HepG2 (cell line): Measurements from ENCODE around the gene OCSTAMP. TPM values are rescaled to one million over a fixed set of nuclear protein-coding genes. Genes with fewer than 3 reads are reported as not detected.

ENCODE experiments used
- ATF2 ChIP-seq: sonication (generic); formaldehyde crosslinking; IDR thresholded peaks from 2 replicates; pipeline ENCODE4 v1.4.0; 2020; ENCODE audit warnings: missing genetic modification reagents
- CBX5 ChIP-seq: sonication (generic); formaldehyde crosslinking; IDR thresholded peaks from 2 replicates; pipeline ENCODE4 v1.4.0; 2020; ENCODE audit warnings: missing genetic modification reagents, borderline replicate concordance
- CCAR2 ChIP-seq: fragments of 200-400 bp; formaldehyde crosslinking; optimal IDR thresholded peaks from 2 replicates; pipeline ENCODE3; 2018; ENCODE audit warnings: low read depth, mild to moderate bottlenecking, low read length, moderate library complexity
- FOXC1 ChIP-seq: sonication (generic); formaldehyde crosslinking; IDR thresholded peaks from 2 replicates; pipeline ENCODE4 v1.8.0; 2022; ENCODE audit warnings: mild to moderate bottlenecking, missing genetic modification reagents, borderline replicate concordance
- IKZF1 ChIP-seq: fragments of 450-650 bp; IDR thresholded peaks from 2 replicates; pipeline ENCODE4 v1.7.1; 2016
- IRF2 ChIP-seq: IDR thresholded peaks from 2 replicates; pipeline ENCODE4 v1.6.1; 2018; ENCODE audit warnings: missing genetic modification reagents, missing compliant biosample characterization
- KAT7 ChIP-seq: IDR thresholded peaks from 2 replicates; pipeline ENCODE4 v1.6.1; 2018; ENCODE audit warnings: borderline replicate concordance, missing compliant biosample characterization
- NR2F1 ChIP-seq, 2 experiments: fragments of 450-650 bp in 1 of 2; formaldehyde crosslinking in 1 of 2; IDR thresholded peaks; 2 replicates each; pipeline versions ENCODE4 v1.5.0 to v1.6.1; 2016 to 2020; ENCODE audit warnings: mild to moderate bottlenecking in 1 of 2, missing compliant biosample characterization in 1 of 2, missing genetic modification reagents in 1 of 2, moderate library complexity in 1 of 2
- RBFOX2 ChIP-seq: fragments of 200-400 bp; formaldehyde crosslinking; IDR thresholded peaks from 2 replicates; pipeline ENCODE4 v1.6.1; 2017; ENCODE audit warnings: low read depth, mild to moderate bottlenecking, low read length
- SMAD3 ChIP-seq: sonication (generic); formaldehyde crosslinking; IDR thresholded peaks from 2 replicates; pipeline ENCODE4 v1.4.0; 2020; ENCODE audit warnings: missing genetic modification reagents
- SRSF4 ChIP-seq: fragments of 200-400 bp; formaldehyde crosslinking; IDR thresholded peaks from one replicate; pipeline ENCODE4 v1.6.1; 2018; ENCODE audit warnings: mild to moderate bottlenecking, low read depth, low read length, moderate library complexity; ENCODE audit not compliant: poor library complexity, severe bottlenecking
- TARDBP ChIP-seq: sonication (generic); formaldehyde crosslinking; IDR thresholded peaks from 2 replicates; pipeline ENCODE4 v1.8.0; 2022; ENCODE audit warnings: mild to moderate bottlenecking, missing genetic modification reagents
- THYN1 ChIP-seq: sonication (generic); formaldehyde crosslinking; IDR thresholded peaks from 2 replicates; pipeline ENCODE4 v1.8.1; 2023; ENCODE audit warnings: low read depth, mild to moderate bottlenecking, moderate library complexity, missing genetic modification reagents, borderline replicate concordance
- YY1 ChIP-seq: IDR thresholded peaks from 2 replicates; pipeline ENCODE4 v1.6.1; 2011; ENCODE audit warnings: low read length, low read depth, moderate library complexity, mild to moderate bottlenecking; ENCODE audit not compliant: insufficient read depth, insufficient replicate concordance
- ZNF253 ChIP-seq: sonication (generic); formaldehyde crosslinking; IDR thresholded peaks from 2 replicates; pipeline ENCODE4 v1.8.0; 2022; ENCODE audit warnings: mild to moderate bottlenecking, missing genetic modification reagents, borderline replicate concordance
- ZNF296 ChIP-seq: sonication (generic); formaldehyde crosslinking; conservative IDR thresholded peaks from 2 replicates; pipeline ENCODE4 v1.5.0; 2020; ENCODE audit warnings: mild to moderate bottlenecking, missing genetic modification reagents
- ZNF317 ChIP-seq: sonication (generic); formaldehyde crosslinking; IDR thresholded peaks from 2 replicates; pipeline ENCODE4 v1.5.0; 2020; ENCODE audit warnings: mild to moderate bottlenecking, missing genetic modification reagents
- ZNF451 ChIP-seq: sonication (generic); formaldehyde crosslinking; IDR thresholded peaks from 2 replicates; pipeline ENCODE4 v1.5.0; 2020; ENCODE audit warnings: mild to moderate bottlenecking, missing genetic modification reagents
- ZNF543 ChIP-seq: sonication (generic); formaldehyde crosslinking; IDR thresholded peaks from 2 replicates; pipeline ENCODE4 v1.4.0; 2020; ENCODE audit warnings: mild to moderate bottlenecking, missing genetic modification reagents
- ZNF580 ChIP-seq: IDR thresholded peaks from 2 replicates; pipeline ENCODE4 v1.6.1; 2016; ENCODE audit warnings: low read depth, borderline replicate concordance
- ZNF7 ChIP-seq: IDR thresholded peaks from 2 replicates; pipeline ENCODE4 v1.6.1; 2016; ENCODE audit warnings: missing biosample characterization, missing genetic modification reagents
- ZNF891 ChIP-seq: sonication (generic); formaldehyde crosslinking; IDR thresholded peaks from 2 replicates; pipeline ENCODE4 v1.5.0; 2020; ENCODE audit warnings: mild to moderate bottlenecking, missing genetic modification reagents
- ZUFSP ChIP-seq: sonication (generic); formaldehyde crosslinking; IDR thresholded peaks from 2 replicates; pipeline ENCODE4 v1.9.0; 2021; ENCODE audit warnings: missing genetic modification reagents, mild to moderate bottlenecking, borderline replicate concordance
- polyA plus RNA-seq, 8 experiments: library from polyadenylated mRNA; depleted of rRNA in 3 of 8; stranded (reverse) in 7 of 8; unstranded in 1 of 8; fragments of >200 nt; fragmentation: Illumina TruSeq in 4 of 8; extraction: Trizol in 4 of 8; gene quantifications; 2 replicates each; pipeline versions ENCODE4 v1.2.1 to v1.2.3, GENCODE V29; 2011 to 2016; ENCODE audit warnings: low read depth in 4 of 8, missing spikeins in 1 of 8, mixed read lengths in 1 of 8; ENCODE audit not compliant: insufficient read depth in 1 of 8
- total RNA-seq, 5 experiments: library from RNA; depleted of rRNA; stranded (reverse); fragments of >200 nt; fragmentation: Illumina TruSeq; extraction: Trizol; gene quantifications; 2 replicates each; pipeline ENCODE4 v1.2.3, GENCODE V29; 2016; ENCODE audit warnings: low read depth in 1 of 5
- TF ChIP-seq, protein P1 (sequence below): sonication (generic); formaldehyde crosslinking; IDR thresholded peaks from 2 replicates; pipeline ENCODE4 v1.4.0; 2020; ENCODE audit warnings: missing genetic modification reagents, low read depth, mild to moderate bottlenecking, borderline replicate concordance
- TF ChIP-seq, protein P2 (sequence below): sonication (generic); formaldehyde crosslinking; IDR thresholded peaks from 2 replicates; pipeline ENCODE4 v1.4.0; 2020; ENCODE audit warnings: missing genetic modification reagents

OCSTAMP gene
- total and polyA plus RNA-seq, 2 of the 13 experiments (the other 11 are each of a cell fraction or from before 2014, with no cell fraction given): not detected

GRCh38 chr20:46562373-46563169 is 12.1 kb upstream of the OCSTAMP start (continued):
- TF ChIP-seq, protein P1, sequence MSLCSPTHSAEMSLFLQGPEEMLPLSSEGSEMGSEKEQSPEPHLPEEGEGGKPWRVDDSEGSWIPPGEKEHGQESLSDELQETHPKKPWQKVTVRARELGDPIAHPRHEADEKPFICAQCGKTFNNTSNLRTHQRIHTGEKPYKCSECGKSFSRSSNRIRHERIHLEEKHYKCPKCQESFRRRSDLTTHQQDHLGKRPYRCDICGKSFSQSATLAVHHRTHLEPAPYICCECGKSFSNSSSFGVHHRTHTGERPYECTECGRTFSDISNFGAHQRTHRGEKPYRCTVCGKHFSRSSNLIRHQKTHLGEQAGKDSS (CRISPR knock-in tag): no peak
- no peak for TF ChIP-seq SRSF4
- no peak for TF ChIP-seq ZNF253 (CRISPR knock-in tag)
- 0 out of 2 replicates have a peak, but pooled peaks have one; percentile 30 for TF ChIP-seq ZNF296 (CRISPR knock-in tag)
- no peak for TF ChIP-seq CBX5 (CRISPR knock-in tag)
- peak; percentile 61; the same call in 1 of the 2 replicates for TF ChIP-seq SMAD3
- TF ChIP-seq CCAR2: peak; percentile 81
- TF ChIP-seq RBFOX2: no peak
- TF ChIP-seq ZNF543 (CRISPR knock-in tag): no peak
- 0 out of 2 replicates have a peak, but pooled peaks have one; percentile 19 for TF ChIP-seq ZNF317 (CRISPR knock-in tag)
- no peak for TF ChIP-seq ZNF451 (CRISPR knock-in tag)
- TF ChIP-seq YY1: peak; percentile 11
- peak; percentile 39; the same call in 1 of the 2 replicates for TF ChIP-seq IRF2
- TF ChIP-seq ZNF580: no peak; the same call in 1 of the 2 replicates
- peak; percentile 77; the same call in 1 of the 2 replicates for TF ChIP-seq ZNF891 (CRISPR knock-in tag)
- TF ChIP-seq NR2F1 (CRISPR knock-in tag; IDR thresholded peaks at IDR 0.05): no peak
- no peak for TF ChIP-seq ATF2 (CRISPR knock-in tag)
- no peak; the same call in 1 of the 2 replicates for TF ChIP-seq FOXC1 (CRISPR knock-in tag)
- TF ChIP-seq ZUFSP (CRISPR knock-in tag): no peak
- TF ChIP-seq, protein P2, sequence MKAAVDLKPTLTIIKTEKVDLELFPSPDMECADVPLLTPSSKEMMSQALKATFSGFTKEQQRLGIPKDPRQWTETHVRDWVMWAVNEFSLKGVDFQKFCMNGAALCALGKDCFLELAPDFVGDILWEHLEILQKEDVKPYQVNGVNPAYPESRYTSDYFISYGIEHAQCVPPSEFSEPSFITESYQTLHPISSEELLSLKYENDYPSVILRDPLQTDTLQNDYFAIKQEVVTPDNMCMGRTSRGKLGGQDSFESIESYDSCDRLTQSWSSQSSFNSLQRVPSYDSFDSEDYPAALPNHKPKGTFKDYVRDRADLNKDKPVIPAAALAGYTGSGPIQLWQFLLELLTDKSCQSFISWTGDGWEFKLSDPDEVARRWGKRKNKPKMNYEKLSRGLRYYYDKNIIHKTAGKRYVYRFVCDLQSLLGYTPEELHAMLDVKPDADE (CRISPR knock-in tag): no peak
- TF ChIP-seq ZNF7 (CRISPR knock-in tag): no peak
- TF ChIP-seq KAT7 (CRISPR knock-in tag): no peak
- TF ChIP-seq TARDBP (CRISPR knock-in tag): peak; percentile 84
- no peak for TF ChIP-seq IKZF1
- no peak for TF ChIP-seq THYN1 (CRISPR knock-in tag)
